ENCODE data around the gene FAM222A. TPM values are rescaled to one million over a fixed set of nuclear protein-coding genes. Genes with fewer than 3 reads are reported as not detected.
A peak's percentile ranks its signal among the peaks of the same experiment; 100 is the strongest.

The FAM222A gene
- 1 to 10 TPM; 3.1 to 6.6 (median 4.0) TPM for total RNA-seq
- 0.86 TPM for total RNA-seq (2013)

- H3K4me1 Mint-ChIP-seq = no peaks in the 10 kb centered on the region
- H3K36me3 Mint-ChIP-seq = no peaks in the 10 kb centered on the region
- H3K4me1 ChIP-seq (ENCODE audit: control insufficient read depth, insufficient read depth, low read length) = peaks cover 9% of the 10 kb centered on the region
- no peaks in the 10 kb centered on the region for H3K9me3 ChIP-seq (ENCODE audit: control insufficient read depth, insufficient read depth, low read length)
- H3K4me3 Mint-ChIP-seq = peak within 1 kb of the TSS; percentile 84
- no peak for TF ChIP-seq CTCF (IDR thresholded peaks at IDR 0.05)
- ATAC-seq (peak; percentile 85 to 96 (median 85)), DNase-seq (peak; percentile 97 to 98)
- WGBS (ENCODE audit: insufficient coverage) = under 1% methylated on average over 86 of the region's 88 CpGs
- H3K27ac Mint-ChIP-seq = peak within 1 kb of the TSS in 1 of 2 donors; percentile 29
- peaks cover 25 to 31% of the 10 kb centered on the region in 2 donors for H3K27me3 Mint-ChIP-seq (ENCODE audit: low read depth in 2 of 2)
- no peaks in the 10 kb centered on the region for H3K36me3 ChIP-seq (ENCODE audit: control insufficient read depth, insufficient read depth, low read length)
- no peak within 1 kb of the TSS for H3K27ac ChIP-seq (ENCODE audit: low read length)
- no peaks in the 10 kb centered on the region for H3K9me3 Mint-ChIP-seq
- H3K27me3 ChIP-seq (ENCODE audit: control insufficient read depth, insufficient read depth, low read length) = peaks cover 18% of the 10 kb centered on the region
- peak within 1 kb of the TSS; percentile 53 for H3K4me3 ChIP-seq (ENCODE audit: low read length)
- intact Hi-C loops (cut with micrococcal nuclease) = loop anchor here (2.0 to 5.0 kb wide), 2 partner anchors 141 to 284 kb away; partner anchors contain the start of genes ANKRD13A, GIT2, MMAB and MVK
Measured at GRCh38 chr12:109713187-109714070, at the start of gene FAM222A. Gene FAM222A (plus strand): TSS chr12:109713825. CDS start chr12:109744147, 30,322 bp downstream.

DNA sequence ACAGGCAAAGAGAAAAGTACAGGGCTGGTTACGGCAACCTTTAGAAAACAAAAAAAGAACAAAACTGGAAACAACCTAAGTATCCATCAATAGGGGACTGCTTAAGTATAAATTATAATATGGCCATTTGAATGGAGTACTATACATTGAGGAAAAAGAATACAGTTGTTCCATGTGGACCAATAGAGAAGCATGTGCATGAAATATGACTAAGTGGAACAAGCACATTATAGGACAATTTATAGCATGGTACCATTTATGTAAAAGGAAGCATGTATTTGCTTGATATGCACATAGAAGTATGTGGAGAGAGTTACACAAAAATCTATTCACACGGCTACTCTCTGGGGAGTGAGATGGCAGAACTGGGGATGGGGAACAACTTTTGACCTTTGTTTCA lies 49.2 kb upstream of the FAM222A start:
- 88% methylated on average over 2 of the region's 2 CpGs for WGBS (ENCODE audit: insufficient coverage)
- intact Hi-C loops (cut with micrococcal nuclease) = no loop called here
- no peaks in the 10 kb centered on the region for H3K9me3 Mint-ChIP-seq
- no peaks in the 10 kb centered on the region for H3K36me3 ChIP-seq (ENCODE audit: control insufficient read depth, insufficient read depth, low read length)
- H3K4me3 ChIP-seq (ENCODE audit: low read length) = no peak overlapping the region
- H3K27me3 Mint-ChIP-seq (ENCODE audit: low read depth in 2 of 2) = peaks cover 0 to 5% of the 10 kb centered on the region in 2 donors
- ATAC-seq = no peak
- no peaks in the 10 kb centered on the region for H3K4me1 ChIP-seq (ENCODE audit: control insufficient read depth, insufficient read depth, low read length)
- no peak for DNase-seq
- no peaks in the 10 kb centered on the region for H3K4me1 Mint-ChIP-seq
- no peak overlapping the region for H3K27ac ChIP-seq (ENCODE audit: low read length)
- no peak overlapping the region for H3K27ac Mint-ChIP-seq
- no peaks in the 10 kb centered on the region for H3K9me3 ChIP-seq (ENCODE audit: control insufficient read depth, insufficient read depth, low read length)
- no peaks in the 10 kb centered on the region for H3K27me3 ChIP-seq (ENCODE audit: control insufficient read depth, insufficient read depth, low read length)
- H3K36me3 Mint-ChIP-seq = no peaks in the 10 kb centered on the region
- no peak overlapping the region for H3K4me3 Mint-ChIP-seq
- no peak for TF ChIP-seq CTCF (IDR thresholded peaks at IDR 0.05)

- peaks cover 0 to 5% of the 10 kb centered on the region in 2 donors for H3K27me3 Mint-ChIP-seq (ENCODE audit: low read depth in 2 of 2)
- Histone ChIP-seq H3K4me1 (ENCODE audit: control insufficient read depth, insufficient read depth, low read length) (no peaks in the 10 kb centered on the region), H3K4me3 (ENCODE audit: low read length) (no peak overlapping the region), H3K9me3 (ENCODE audit: control insufficient read depth, insufficient read depth, low read length) (no peaks in the 10 kb centered on the region), H3K36me3 (ENCODE audit: control insufficient read depth, insufficient read depth, low read length) (no peaks in the 10 kb centered on the region), H3K27me3 (ENCODE audit: control insufficient read depth, insufficient read depth, low read length) (no peaks in the 10 kb centered on the region), H3K27ac (ENCODE audit: low read length) (no peak overlapping the region)
- ATAC-seq (peak; percentile 40 to 66 (median 42)), DNase-seq (no peak)
- TF ChIP-seq CTCF (IDR thresholded peaks at IDR 0.05) = no peak
- no CpG with 5 or more reads among the region's 1 CpG for WGBS (ENCODE audit: insufficient coverage)
- no peaks in the 10 kb centered on the region for H3K9me3 Mint-ChIP-seq
- no peak overlapping the region for H3K4me3 Mint-ChIP-seq
- intact Hi-C loops (cut with micrococcal nuclease) = no loop called here
- H3K36me3 Mint-ChIP-seq = no peaks in the 10 kb centered on the region
- H3K27ac Mint-ChIP-seq = no peak overlapping the region
- no peaks in the 10 kb centered on the region for H3K4me1 Mint-ChIP-seq
Measured at GRCh38 chr12:109666068-109666467, 47.6 kb upstream of the FAM222A start.

All from natural killer cell (primary cell).